ENCODE results near the gene FSHR.

FSHR gene

DNA sequence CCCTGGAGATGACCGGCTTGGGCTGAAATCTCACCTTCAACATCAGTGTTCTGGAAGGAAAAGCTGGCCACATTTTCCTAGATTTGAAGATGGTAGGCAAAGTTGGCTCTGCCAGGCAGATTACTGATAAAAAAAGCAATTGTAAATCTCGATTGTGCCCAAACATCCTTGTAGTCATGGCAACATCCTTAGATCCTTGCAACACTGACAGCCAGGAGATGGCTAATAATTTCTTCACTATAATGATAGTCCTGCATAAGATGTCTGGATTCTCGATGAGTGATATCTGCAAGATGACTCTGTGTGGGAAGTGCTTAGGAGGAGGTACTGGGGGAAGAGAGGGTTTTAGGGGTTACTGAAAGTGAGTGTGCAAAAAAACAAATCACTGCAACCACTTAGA is 149.1 kb downstream of the FSHR start:
- H3K9ac ChIP-seq (ENCODE audit: low read depth in 1 of 2, low read length in 2 of 2) = no peak overlapping the region
- H3K4me1 ChIP-seq (ENCODE audit: control insufficient read depth in 2 of 2, insufficient read depth in 2 of 2, low read length in 2 of 2) = no peaks in the 10 kb centered on the region
- H3K4me3 ChIP-seq (ENCODE audit: low read length in 2 of 2) = no peak overlapping the region
- H3K27me3 ChIP-seq (ENCODE audit: control insufficient read depth in 2 of 2, insufficient read depth in 2 of 2, low read length in 2 of 2) = no peaks in the 10 kb centered on the region
- H3K27ac ChIP-seq (ENCODE audit: low read depth in 2 of 2, low read length in 2 of 2) = no peak overlapping the region
- H3K36me3 ChIP-seq (ENCODE audit: control insufficient read depth in 2 of 2, insufficient read depth in 2 of 2, low read length in 2 of 2) = no peaks in the 10 kb centered on the region
- no peaks in the 10 kb centered on the region for H3K9me3 ChIP-seq (ENCODE audit: control insufficient read depth in 2 of 2, low read length in 2 of 2)

- H3K9ac ChIP-seq (ENCODE audit: low read depth in 1 of 2, low read length in 2 of 2) = no peak overlapping the region
- H3K4me3 ChIP-seq (ENCODE audit: low read length in 2 of 2) = no peak overlapping the region
- H3K9me3 ChIP-seq (ENCODE audit: control insufficient read depth in 2 of 2, low read length in 2 of 2) = no peaks in the 10 kb centered on the region
- no peak overlapping the region for H3K27ac ChIP-seq (ENCODE audit: low read depth in 2 of 2, low read length in 2 of 2)
- H3K27me3 ChIP-seq (ENCODE audit: control insufficient read depth in 2 of 2, insufficient read depth in 2 of 2, low read length in 2 of 2) = no peaks in the 10 kb centered on the region
- H3K4me1 ChIP-seq (ENCODE audit: control insufficient read depth in 2 of 2, insufficient read depth in 2 of 2, low read length in 2 of 2) = no peaks in the 10 kb centered on the region
- no peaks in the 10 kb centered on the region for H3K36me3 ChIP-seq (ENCODE audit: control insufficient read depth in 2 of 2, insufficient read depth in 2 of 2, low read length in 2 of 2)
These were observed 150.2 kb downstream of the FSHR start for GRCh38 chr2:49004036-49004626.

DNA sequence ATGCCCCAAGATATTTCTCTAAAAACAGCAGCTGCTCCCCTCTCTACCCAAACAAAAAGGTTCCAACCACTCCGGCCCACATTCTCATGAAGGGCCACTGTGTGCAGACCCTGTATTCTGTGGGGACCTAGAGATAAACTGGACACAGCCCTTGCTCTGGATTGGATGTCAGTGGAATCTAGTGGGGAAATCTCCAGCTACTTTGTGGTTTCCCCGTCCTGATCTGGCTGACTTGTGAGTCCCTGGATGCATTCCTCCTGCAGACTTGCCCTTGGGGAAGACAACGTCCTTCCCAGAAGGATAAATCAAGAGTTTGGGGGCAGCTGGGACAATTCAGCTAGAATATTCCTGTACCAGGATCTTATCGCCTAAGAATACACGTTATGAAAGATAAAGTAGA is 151.1 kb downstream of the FSHR start:
- Histone ChIP-seq H3K27ac (ENCODE audit: low read depth in 2 of 2, low read length in 2 of 2) (no peak overlapping the region), H3K4me3 (ENCODE audit: low read length in 2 of 2) (no peak overlapping the region), H3K4me1 (ENCODE audit: control insufficient read depth in 2 of 2, insufficient read depth in 2 of 2, low read length in 2 of 2) (no peaks in the 10 kb centered on the region), H3K9ac (ENCODE audit: low read depth in 1 of 2, low read length in 2 of 2) (no peak overlapping the region), H3K36me3 (ENCODE audit: control insufficient read depth in 2 of 2, insufficient read depth in 2 of 2, low read length in 2 of 2) (no peaks in the 10 kb centered on the region), H3K9me3 (ENCODE audit: control insufficient read depth in 2 of 2, low read length in 2 of 2) (no peaks in the 10 kb centered on the region), H3K27me3 (ENCODE audit: control insufficient read depth in 2 of 2, insufficient read depth in 2 of 2, low read length in 2 of 2) (no peaks in the 10 kb centered on the region)

- no peak overlapping the region for H3K9ac ChIP-seq (ENCODE audit: low read depth in 1 of 2, low read length in 2 of 2)
- no peak overlapping the region for H3K4me3 ChIP-seq (ENCODE audit: low read length in 2 of 2)
- no peaks in the 10 kb centered on the region for H3K4me1 ChIP-seq (ENCODE audit: control insufficient read depth in 2 of 2, insufficient read depth in 2 of 2, low read length in 2 of 2)
- no peaks in the 10 kb centered on the region for H3K36me3 ChIP-seq (ENCODE audit: control insufficient read depth in 2 of 2, insufficient read depth in 2 of 2, low read length in 2 of 2)
- H3K9me3 ChIP-seq (ENCODE audit: control insufficient read depth in 2 of 2, low read length in 2 of 2) = no peaks in the 10 kb centered on the region
- no peaks in the 10 kb centered on the region for H3K27me3 ChIP-seq (ENCODE audit: control insufficient read depth in 2 of 2, insufficient read depth in 2 of 2, low read length in 2 of 2)
- H3K27ac ChIP-seq (ENCODE audit: low read depth in 2 of 2, low read length in 2 of 2) = no peak overlapping the region
These were observed 151.6 kb downstream of the FSHR start for GRCh38 chr2:49002750-49003149.

DNA sequence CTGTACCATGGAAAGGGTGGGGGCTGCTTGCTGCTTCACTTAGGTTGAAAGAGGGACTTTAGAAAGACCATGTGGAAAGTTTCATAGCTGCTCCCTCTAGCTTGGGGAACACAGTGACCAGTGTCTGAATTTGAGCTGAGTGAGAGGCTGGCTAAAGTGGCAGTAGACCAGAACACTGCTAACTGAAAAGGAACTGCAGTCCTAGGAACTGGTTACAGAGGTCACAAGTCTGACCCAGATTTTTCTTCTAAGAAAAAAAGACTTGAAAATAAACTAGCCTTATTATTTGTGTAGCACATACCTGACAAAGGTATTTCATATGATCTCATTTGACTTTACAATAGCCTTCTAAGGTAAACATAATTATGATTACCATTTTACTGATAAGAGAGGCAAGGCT is 153.6 kb downstream of the FSHR start:
- H3K27me3 ChIP-seq (ENCODE audit: control insufficient read depth in 2 of 2, insufficient read depth in 2 of 2, low read length in 2 of 2) = no peaks in the 10 kb centered on the region
- no peak overlapping the region for H3K27ac ChIP-seq (ENCODE audit: low read depth in 2 of 2, low read length in 2 of 2)
- H3K9me3 ChIP-seq (ENCODE audit: control insufficient read depth in 2 of 2, low read length in 2 of 2) = no peaks in the 10 kb centered on the region
- H3K9ac ChIP-seq (ENCODE audit: low read depth in 1 of 2, low read length in 2 of 2) = no peak overlapping the region
- H3K4me3 ChIP-seq (ENCODE audit: low read length in 2 of 2) = no peak overlapping the region
- no peaks in the 10 kb centered on the region for H3K36me3 ChIP-seq (ENCODE audit: control insufficient read depth in 2 of 2, insufficient read depth in 2 of 2, low read length in 2 of 2)
- H3K4me1 ChIP-seq (ENCODE audit: control insufficient read depth in 2 of 2, insufficient read depth in 2 of 2, low read length in 2 of 2) = no peaks in the 10 kb centered on the region

GRCh38 chr2:48998449-48998848 is 155.9 kb downstream of the FSHR start:
- no peaks in the 10 kb centered on the region for H3K27me3 ChIP-seq (ENCODE audit: control insufficient read depth in 2 of 2, insufficient read depth in 2 of 2, low read length in 2 of 2)
- no peaks in the 10 kb centered on the region for H3K9me3 ChIP-seq (ENCODE audit: control insufficient read depth in 2 of 2, low read length in 2 of 2)
- H3K4me1 ChIP-seq (ENCODE audit: control insufficient read depth in 2 of 2, insufficient read depth in 2 of 2, low read length in 2 of 2) = no peaks in the 10 kb centered on the region
- no peak overlapping the region for H3K4me3 ChIP-seq (ENCODE audit: low read length in 2 of 2)
- H3K27ac ChIP-seq (ENCODE audit: low read depth in 2 of 2, low read length in 2 of 2) = no peak overlapping the region
- H3K9ac ChIP-seq (ENCODE audit: low read depth in 1 of 2, low read length in 2 of 2) = no peak overlapping the region
- H3K36me3 ChIP-seq (ENCODE audit: control insufficient read depth in 2 of 2, insufficient read depth in 2 of 2, low read length in 2 of 2) = no peaks in the 10 kb centered on the region

- H3K4me1 ChIP-seq (ENCODE audit: control insufficient read depth in 2 of 2, insufficient read depth in 2 of 2, low read length in 2 of 2) = no peaks in the 10 kb centered on the region
- H3K9me3 ChIP-seq (ENCODE audit: control insufficient read depth in 2 of 2, low read length in 2 of 2) = no peaks in the 10 kb centered on the region
- no peak overlapping the region for H3K4me3 ChIP-seq (ENCODE audit: low read length in 2 of 2)
- no peak overlapping the region for H3K27ac ChIP-seq (ENCODE audit: low read depth in 2 of 2, low read length in 2 of 2)
- no peak overlapping the region for H3K9ac ChIP-seq (ENCODE audit: low read depth in 1 of 2, low read length in 2 of 2)
- no peaks in the 10 kb centered on the region for H3K36me3 ChIP-seq (ENCODE audit: control insufficient read depth in 2 of 2, insufficient read depth in 2 of 2, low read length in 2 of 2)
- H3K27me3 ChIP-seq (ENCODE audit: control insufficient read depth in 2 of 2, insufficient read depth in 2 of 2, low read length in 2 of 2) = no peaks in the 10 kb centered on the region
These were observed 160.7 kb downstream of the FSHR start for GRCh38 chr2:48993576-48993975.

- Histone ChIP-seq H3K9ac (ENCODE audit: low read depth in 1 of 2, low read length in 2 of 2) (no peak overlapping the region), H3K4me1 (ENCODE audit: control insufficient read depth in 2 of 2, insufficient read depth in 2 of 2, low read length in 2 of 2) (no peaks in the 10 kb centered on the region), H3K36me3 (ENCODE audit: control insufficient read depth in 2 of 2, insufficient read depth in 2 of 2, low read length in 2 of 2) (no peaks in the 10 kb centered on the region), H3K4me3 (ENCODE audit: low read length in 2 of 2) (no peak overlapping the region), H3K27ac (ENCODE audit: low read depth in 2 of 2, low read length in 2 of 2) (no peak overlapping the region), H3K27me3 (ENCODE audit: control insufficient read depth in 2 of 2, insufficient read depth in 2 of 2, low read length in 2 of 2) (no peaks in the 10 kb centered on the region), H3K9me3 (ENCODE audit: control insufficient read depth in 2 of 2, low read length in 2 of 2) (no peaks in the 10 kb centered on the region)
These were observed 162.7 kb downstream of the FSHR start for GRCh38 chr2:48991415-48992131.

GRCh38 chr2:48984922-48985321 is 169.4 kb downstream of the FSHR start:
- H3K9me3 ChIP-seq (ENCODE audit: control insufficient read depth in 2 of 2, low read length in 2 of 2) = no peaks in the 10 kb centered on the region
- H3K9ac ChIP-seq (ENCODE audit: low read depth in 1 of 2, low read length in 2 of 2) = no peak overlapping the region
- no peaks in the 10 kb centered on the region for H3K4me1 ChIP-seq (ENCODE audit: control insufficient read depth in 2 of 2, insufficient read depth in 2 of 2, low read length in 2 of 2)
- no peaks in the 10 kb centered on the region for H3K27me3 ChIP-seq (ENCODE audit: control insufficient read depth in 2 of 2, insufficient read depth in 2 of 2, low read length in 2 of 2)
- no peak overlapping the region for H3K27ac ChIP-seq (ENCODE audit: low read depth in 2 of 2, low read length in 2 of 2)
- H3K4me3 ChIP-seq (ENCODE audit: low read length in 2 of 2) = no peak overlapping the region
- no peaks in the 10 kb centered on the region for H3K36me3 ChIP-seq (ENCODE audit: control insufficient read depth in 2 of 2, insufficient read depth in 2 of 2, low read length in 2 of 2)

GRCh38 chr2:48983551-48983950 is 170.8 kb downstream of the FSHR start:
- H3K9ac ChIP-seq (ENCODE audit: low read depth in 1 of 2, low read length in 2 of 2) = no peak overlapping the region
- H3K36me3 ChIP-seq (ENCODE audit: control insufficient read depth in 2 of 2, insufficient read depth in 2 of 2, low read length in 2 of 2) = no peaks in the 10 kb centered on the region
- no peaks in the 10 kb centered on the region for H3K27me3 ChIP-seq (ENCODE audit: control insufficient read depth in 2 of 2, insufficient read depth in 2 of 2, low read length in 2 of 2)
- no peak overlapping the region for H3K4me3 ChIP-seq (ENCODE audit: low read length in 2 of 2)
- no peak overlapping the region for H3K27ac ChIP-seq (ENCODE audit: low read depth in 2 of 2, low read length in 2 of 2)
- H3K4me1 ChIP-seq (ENCODE audit: control insufficient read depth in 2 of 2, insufficient read depth in 2 of 2, low read length in 2 of 2) = no peaks in the 10 kb centered on the region
- H3K9me3 ChIP-seq (ENCODE audit: control insufficient read depth in 2 of 2, low read length in 2 of 2) = no peaks in the 10 kb centered on the region
